ENCODE results near the gene NAALADL2.
"Not testable (repeated sequence)": the region's sequence is repeated elsewhere in the genome, so short reads cannot be mapped to it uniquely, and the experiment has no call there.

The NAALADL2 gene

GRCh38 chr3:175335229-175335628, 476.1 kb downstream of the NAALADL2 start:
- DNase-seq = no peak

- DNase-seq = no peak
These were observed 477.4 kb downstream of the NAALADL2 start for GRCh38 chr3:175336406-175337133.

- DNase-seq = no peak
These were observed 478.5 kb downstream of the NAALADL2 start for GRCh38 chr3:175337631-175338030.

- DNase-seq = no peak
These were observed 479.8 kb downstream of the NAALADL2 start for GRCh38 chr3:175338775-175339535.

- no peak for DNase-seq
These were observed 481.3 kb downstream of the NAALADL2 start for GRCh38 chr3:175340338-175341015.

- no peak for DNase-seq
These were observed 483.1 kb downstream of the NAALADL2 start for GRCh38 chr3:175342196-175342595.

- DNase-seq = no peak
These were observed 484.8 kb downstream of the NAALADL2 start for GRCh38 chr3:175343946-175344345.

- no peak for DNase-seq
These were observed 487.6 kb downstream of the NAALADL2 start for GRCh38 chr3:175346573-175347356.

- no peak for DNase-seq
These were observed 490.0 kb downstream of the NAALADL2 start for GRCh38 chr3:175349168-175349567.

GRCh38 chr3:175355801-175356335, 496.7 kb downstream of the NAALADL2 start:
- no peak for DNase-seq

- no peak for DNase-seq
These were observed 497.8 kb downstream of the NAALADL2 start for GRCh38 chr3:175356899-175357324.

GRCh38 chr3:175357758-175358157, 498.6 kb downstream of the NAALADL2 start:
- DNase-seq = no peak

- no peak for DNase-seq
These were observed 499.8 kb downstream of the NAALADL2 start for GRCh38 chr3:175358935-175359334.

GRCh38 chr3:175370426-175370825, 511.3 kb downstream of the NAALADL2 start:
- not testable (repeated sequence) for DNase-seq

- not testable (repeated sequence) for DNase-seq
These were observed 512.1 kb downstream of the NAALADL2 start for GRCh38 chr3:175371187-175371586.

GRCh38 chr3:175374705-175375104, 515.6 kb downstream of the NAALADL2 start:
- DNase-seq = no peak

GRCh38 chr3:175378348-175378747, 519.2 kb downstream of the NAALADL2 start:
- DNase-seq = no peak

GRCh38 chr3:175381685-175382084, 522.6 kb downstream of the NAALADL2 start:
- DNase-seq = no peak

GRCh38 chr3:175383371-175383770, 524.2 kb downstream of the NAALADL2 start:
- no peak for DNase-seq

GRCh38 chr3:175383813-175384212, 524.7 kb downstream of the NAALADL2 start:
- no peak for DNase-seq

- no peak for DNase-seq
These were observed 525.4 kb downstream of the NAALADL2 start for GRCh38 chr3:175384569-175384968.

- DNase-seq = no peak
These were observed 527.5 kb downstream of the NAALADL2 start for GRCh38 chr3:175386630-175387029.

GRCh38 chr3:175389560-175389959, 530.4 kb downstream of the NAALADL2 start:
- DNase-seq = no peak

Measured in SW 1271 (cell line).